GM13976 (cell line): Measurements from ENCODE around the gene SGSH.

Experiments used
- DNase-seq: peaks from one replicate; pipeline ENCODE4 v3.0.0; 2012; ENCODE audit warnings: low spot score
- in situ Hi-C: fragments of 300-500 bp; cut with MboI; formaldehyde crosslinking; loops from one replicate; pipeline ENCODE4 v1.12.0; 2022; ENCODE audit warnings: low sequenced_read_pairs, mixed read lengths, inconsistent platforms; ENCODE audit not compliant: unreplicated experiment
- TF ChIP-seq, protein P1 (sequence below): IDR thresholded peaks from 2 replicates; pipeline ENCODE4 v1.5.1; 2012; ENCODE audit warnings: borderline replicate concordance, mild to moderate bottlenecking; ENCODE audit not compliant: insufficient read depth; ENCODE audit errors: extremely low read depth, missing control alignments, control extremely low read depth

The SGSH gene

DNA sequence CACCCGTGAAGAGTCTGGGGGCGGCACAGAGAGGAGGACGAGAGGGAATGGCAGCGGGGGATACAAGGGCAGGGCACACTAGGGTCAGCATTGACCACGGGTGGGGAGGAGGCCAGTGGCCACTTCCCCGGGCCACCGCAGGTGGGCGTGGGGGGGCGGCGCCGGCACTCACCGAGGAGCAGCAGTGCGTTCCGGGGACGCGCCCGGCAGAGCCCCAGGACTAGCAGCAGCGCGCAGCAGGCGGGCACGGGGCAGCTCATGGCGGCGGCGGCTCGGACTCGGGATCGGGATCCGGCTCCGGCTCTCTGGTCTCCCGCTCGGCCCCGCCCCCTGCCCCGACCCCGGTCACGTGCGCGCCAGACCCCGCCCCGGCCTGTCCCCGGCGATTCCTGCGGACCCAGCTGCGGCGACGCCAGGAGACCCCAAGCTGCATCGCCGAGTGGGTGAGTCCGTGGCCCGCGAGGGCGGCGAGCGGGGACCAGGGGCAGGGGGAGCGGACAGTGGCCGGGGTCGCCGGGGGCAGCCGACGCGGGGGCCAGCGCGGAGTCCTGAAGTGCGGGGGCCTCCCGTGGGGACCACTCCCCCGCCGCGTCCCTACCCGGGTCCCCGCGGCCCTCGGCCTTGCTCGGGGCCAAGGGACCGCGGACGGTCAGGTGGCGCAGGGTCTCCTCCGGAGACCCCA lies at the start of gene SGSH, which contains the start of gene SLC26A11:
TSS of gene SGSH (minus strand) at position 280 of the 682 bp plus-strand sequence. CDS start at position 260, 20 bp downstream.
TSS of gene SLC26A11 (plus strand) at position 374 of the 682 bp plus-strand sequence. CDS start 1,134 bp downstream, outside the sequence.
- TF ChIP-seq, protein P1, sequence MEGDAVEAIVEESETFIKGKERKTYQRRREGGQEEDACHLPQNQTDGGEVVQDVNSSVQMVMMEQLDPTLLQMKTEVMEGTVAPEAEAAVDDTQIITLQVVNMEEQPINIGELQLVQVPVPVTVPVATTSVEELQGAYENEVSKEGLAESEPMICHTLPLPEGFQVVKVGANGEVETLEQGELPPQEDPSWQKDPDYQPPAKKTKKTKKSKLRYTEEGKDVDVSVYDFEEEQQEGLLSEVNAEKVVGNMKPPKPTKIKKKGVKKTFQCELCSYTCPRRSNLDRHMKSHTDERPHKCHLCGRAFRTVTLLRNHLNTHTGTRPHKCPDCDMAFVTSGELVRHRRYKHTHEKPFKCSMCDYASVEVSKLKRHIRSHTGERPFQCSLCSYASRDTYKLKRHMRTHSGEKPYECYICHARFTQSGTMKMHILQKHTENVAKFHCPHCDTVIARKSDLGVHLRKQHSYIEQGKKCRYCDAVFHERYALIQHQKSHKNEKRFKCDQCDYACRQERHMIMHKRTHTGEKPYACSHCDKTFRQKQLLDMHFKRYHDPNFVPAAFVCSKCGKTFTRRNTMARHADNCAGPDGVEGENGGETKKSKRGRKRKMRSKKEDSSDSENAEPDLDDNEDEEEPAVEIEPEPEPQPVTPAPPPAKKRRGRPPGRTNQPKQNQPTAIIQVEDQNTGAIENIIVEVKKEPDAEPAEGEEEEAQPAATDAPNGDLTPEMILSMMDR, result no peak
- in situ Hi-C loops, result no loop called here
- peak; percentile 90 for DNase-seq

DNA sequence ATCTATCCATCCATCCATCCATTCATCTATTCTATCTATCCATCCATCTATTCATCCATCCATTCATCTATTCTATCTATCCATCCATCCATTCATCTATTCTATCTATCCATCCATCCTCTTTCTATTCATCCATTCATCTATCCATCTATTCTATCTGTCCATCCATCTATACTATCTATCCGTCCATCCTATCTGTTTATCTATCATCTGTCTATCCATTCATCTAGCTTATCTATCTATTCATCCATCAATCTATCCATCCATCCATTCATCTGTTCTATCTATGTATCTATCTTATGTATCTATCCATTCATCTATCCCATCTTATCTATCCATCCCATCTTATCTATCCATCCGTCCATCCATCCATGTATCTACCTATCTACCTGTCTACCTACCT lies 49.3 kb upstream of the SGSH start:
- no peak for DNase-seq
- in situ Hi-C loops, result no loop called here
- TF ChIP-seq, protein P1, result no peak

DNA sequence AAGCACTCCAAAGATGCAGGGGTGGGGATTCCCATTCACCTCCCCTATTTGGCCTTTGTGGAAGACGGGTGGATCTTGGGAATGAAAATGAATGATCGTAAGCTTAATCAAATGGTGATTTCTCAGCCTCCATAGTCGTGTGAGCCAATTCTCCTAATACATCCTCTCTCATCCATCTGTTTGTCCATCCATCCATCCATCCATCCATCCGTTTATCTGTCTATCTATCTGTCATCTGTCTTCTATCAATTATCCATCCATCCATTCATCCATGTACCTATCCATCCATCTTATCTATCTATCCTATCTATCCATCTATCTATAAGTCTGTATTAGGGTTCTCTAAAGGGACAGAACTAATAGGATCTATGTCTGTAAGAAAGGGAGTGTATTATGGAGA lies 48.3 kb upstream of the SGSH start:
- TF ChIP-seq, protein P1, result no peak
- DNase-seq, result no peak
- in situ Hi-C loops, result no loop called here

DNA sequence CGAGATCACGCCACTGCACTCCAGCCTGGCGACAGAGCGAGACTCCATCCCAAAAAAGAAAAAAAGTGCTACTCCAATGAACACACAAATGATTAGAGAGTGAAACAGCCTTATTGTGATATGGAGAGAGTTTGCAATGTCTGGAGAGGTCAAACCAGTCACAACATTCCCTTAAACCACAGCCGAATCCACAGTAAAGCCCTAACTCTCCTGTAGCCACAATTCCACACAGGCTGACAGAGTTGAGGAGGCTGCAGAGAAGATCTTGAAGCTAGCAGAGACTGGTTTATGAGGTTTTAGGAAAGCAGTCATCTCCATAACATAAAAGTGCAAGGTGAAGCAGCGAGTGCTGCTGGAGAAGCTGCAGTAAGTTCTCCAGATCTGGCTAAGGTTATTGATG lies 47.3 kb upstream of the SGSH start:
- no peak for DNase-seq
- in situ Hi-C loops, result no loop called here
- TF ChIP-seq, protein P1, result no peak

DNA sequence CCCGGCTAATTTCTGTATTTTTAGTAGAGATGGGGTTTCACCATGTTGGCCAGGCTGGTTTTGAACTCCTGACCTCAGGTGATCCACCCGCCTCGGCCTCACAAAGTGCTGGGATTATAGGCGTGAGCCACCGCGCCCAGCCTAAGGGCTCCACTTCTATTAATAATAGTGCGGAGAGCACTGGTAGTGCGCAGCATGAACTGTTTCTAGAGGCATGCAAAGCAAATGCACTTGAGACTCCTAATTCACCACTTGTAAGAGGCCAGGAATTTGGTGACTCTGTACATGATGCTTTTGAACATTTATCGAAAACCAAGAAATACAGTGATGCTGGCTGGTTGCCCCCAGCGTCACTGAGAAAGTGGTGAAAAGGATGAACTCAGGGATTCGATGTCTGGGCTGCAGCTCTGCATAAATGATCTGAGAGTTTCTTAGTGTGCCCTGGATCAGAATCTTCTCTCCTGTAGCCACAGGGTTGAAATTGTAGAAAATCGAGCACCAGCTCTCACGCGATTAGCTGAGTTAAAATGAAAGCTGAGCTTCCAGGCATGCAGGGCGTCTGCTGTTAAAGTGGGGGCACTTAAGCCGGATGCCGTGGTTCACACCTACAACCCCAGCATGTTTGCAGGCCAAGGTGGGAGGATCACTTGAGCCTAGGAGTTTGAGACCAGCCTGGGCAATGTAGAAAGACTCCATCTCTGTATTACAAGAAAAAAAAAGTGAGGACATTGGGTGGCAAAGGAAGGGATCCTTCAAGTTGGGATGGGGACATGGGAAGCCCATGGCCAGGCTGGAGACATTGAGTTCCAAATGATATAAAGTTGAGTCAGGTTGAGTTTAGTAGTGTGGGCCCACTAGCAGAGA lies 45.3 kb upstream of the SGSH start:
- in situ Hi-C loops, result no loop called here
- peak; percentile 75 for DNase-seq
- TF ChIP-seq, protein P1, result no peak

DNA sequence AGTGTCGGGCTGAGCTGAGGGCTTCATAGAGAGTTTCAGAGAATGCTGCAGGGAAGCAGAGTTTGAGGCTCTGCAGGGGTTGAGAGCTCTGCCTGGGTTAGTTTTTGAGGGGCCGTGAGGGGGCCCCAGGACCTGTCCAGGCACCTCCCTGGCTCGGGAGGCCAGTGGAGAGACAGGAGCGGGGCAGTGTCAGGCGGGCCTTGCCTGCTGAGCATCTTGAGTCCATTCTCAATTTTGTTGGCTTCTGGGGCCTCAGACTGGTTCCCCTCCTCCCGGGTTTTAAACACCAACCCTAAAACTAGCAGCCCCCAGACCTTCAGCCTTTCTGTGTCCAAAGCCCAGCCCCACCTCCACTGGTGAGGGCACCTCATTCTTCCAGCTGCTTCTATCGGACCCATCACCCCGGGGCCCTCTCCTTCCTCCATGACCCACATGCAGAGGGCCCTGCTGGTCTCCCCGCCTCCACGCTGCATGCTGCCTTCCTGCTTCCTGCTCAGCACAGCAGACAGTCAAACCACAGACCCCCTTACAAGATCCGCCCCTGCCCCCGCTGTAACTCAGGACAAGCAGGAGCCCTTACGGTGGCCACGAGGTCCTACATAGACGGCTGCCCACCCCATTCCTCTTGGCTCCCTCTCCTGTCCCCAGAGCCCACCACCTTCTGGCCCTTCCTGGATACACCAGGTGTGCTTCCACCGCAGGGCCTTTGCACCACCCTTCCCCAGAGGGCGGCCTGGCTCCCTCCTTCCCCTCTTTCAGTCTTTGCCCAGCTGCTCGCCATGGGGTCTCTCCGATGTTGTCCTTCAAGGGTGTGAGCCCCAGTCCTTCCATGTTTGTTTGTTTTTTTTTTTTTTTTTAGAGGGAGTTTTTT lies 44.3 kb upstream of the SGSH start:
- no peak for DNase-seq
- TF ChIP-seq, protein P1, result no peak
- in situ Hi-C loops, result no loop called here
